Measurements from ENCODE around the gene PIK3IP1.

PIK3IP1 gene

GRCh38 chr22:31278151-31278621 is 14.1 kb downstream of the PIK3IP1 start:
- no peak for DNase-seq

DNA sequence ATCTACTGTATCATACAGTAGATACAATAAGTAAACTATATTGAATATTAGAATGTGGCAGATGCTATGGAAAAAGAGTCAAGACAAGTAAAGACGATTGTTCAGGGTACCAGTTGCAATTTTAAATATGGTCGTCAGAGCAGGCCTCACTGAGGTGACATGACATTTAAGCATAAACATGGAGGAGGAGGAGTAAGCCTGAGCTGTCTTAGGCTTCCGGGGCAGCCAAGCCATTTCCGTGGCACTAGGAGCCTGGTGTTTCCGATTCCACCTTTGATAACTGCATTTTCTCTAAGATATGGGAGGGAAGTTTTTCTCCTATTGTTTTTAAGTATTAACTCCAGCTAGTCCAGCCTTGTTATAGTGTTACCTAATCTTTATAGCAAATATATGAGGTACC is 14.5 kb downstream of the PIK3IP1 start:
- DNase-seq = no peak

DNA sequence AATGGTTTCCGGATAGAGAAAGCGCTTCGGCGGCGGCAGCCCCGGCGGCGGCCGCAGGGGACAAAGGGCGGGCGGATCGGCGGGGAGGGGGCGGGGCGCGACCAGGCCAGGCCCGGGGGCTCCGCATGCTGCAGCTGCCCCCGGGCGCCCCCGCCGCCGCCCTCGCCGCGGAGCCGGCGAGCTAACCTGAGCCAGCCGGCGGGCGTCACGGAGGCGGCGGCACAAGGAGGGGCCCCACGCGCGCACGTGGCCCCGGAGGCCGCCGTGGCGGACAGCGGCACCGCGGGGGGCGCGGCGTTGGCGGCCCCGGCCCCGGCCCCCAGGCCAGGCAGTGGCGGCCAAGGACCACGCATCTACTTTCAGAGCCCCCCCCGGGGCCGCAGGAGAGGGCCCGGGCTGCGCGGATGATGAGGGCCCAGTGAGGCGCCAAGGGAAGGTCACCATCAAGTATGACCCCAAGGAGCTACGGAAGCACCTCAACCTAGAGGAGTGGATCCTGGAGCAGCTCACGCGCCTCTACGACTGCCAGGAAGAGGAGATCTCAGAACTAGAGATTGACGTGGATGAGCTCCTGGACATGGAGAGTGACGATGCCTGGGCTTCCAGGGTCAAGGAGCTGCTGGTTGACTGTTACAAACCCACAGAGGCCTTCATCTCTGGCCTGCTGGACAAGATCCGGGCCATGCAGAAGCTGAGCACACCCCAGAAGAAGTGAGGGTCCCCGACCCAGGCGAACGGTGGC is 15.7 kb downstream of the PIK3IP1 start:
- no peak for DNase-seq

DNA sequence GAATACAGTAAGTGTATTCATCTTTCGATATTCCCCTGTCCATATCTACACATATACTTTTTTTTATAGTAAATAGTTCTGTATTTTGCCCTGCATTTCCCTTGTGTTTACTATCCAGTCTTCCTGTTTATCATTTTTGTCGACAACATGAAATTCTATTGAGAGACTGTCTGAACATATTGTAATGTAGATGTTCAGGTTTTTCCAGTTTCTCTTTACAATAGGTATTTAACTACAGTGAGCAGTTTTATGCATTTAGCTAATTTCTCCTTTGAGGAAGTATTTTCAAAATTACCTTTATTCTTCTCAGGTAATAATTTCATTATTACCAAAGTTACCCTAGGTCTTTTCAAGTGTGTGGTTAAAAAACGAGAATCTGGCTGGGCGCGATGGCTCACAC is 16.7 kb downstream of the PIK3IP1 start:
- no peak for DNase-seq

DNA sequence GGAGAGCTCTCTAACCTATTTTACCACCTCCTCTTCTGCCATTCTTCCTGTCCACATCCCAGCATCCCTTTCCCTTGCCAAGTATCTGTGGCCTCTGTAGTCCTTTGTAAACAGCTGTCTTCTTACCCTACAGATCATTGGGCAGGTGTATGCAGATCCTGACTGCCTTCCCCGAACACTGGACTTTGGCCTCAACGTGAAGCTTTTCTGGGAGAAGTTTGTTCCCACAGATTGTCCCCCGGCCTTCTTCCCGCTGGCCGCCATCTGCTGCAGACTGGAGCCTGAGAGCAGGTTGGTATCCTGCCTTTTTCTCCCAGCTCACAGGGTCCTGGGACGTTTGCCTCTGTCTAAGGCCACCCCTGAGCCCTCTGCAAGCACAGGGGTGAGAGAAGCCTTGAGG is 17.3 kb downstream of the PIK3IP1 start:
- DNase-seq = no peak

- no peak for DNase-seq
Measured at GRCh38 chr22:31274017-31274416, 18.3 kb downstream of the PIK3IP1 start.

GRCh38 chr22:31272522-31273446 is 19.5 kb downstream of the PIK3IP1 start:
- DNase-seq = peak; percentile 66

DNA sequence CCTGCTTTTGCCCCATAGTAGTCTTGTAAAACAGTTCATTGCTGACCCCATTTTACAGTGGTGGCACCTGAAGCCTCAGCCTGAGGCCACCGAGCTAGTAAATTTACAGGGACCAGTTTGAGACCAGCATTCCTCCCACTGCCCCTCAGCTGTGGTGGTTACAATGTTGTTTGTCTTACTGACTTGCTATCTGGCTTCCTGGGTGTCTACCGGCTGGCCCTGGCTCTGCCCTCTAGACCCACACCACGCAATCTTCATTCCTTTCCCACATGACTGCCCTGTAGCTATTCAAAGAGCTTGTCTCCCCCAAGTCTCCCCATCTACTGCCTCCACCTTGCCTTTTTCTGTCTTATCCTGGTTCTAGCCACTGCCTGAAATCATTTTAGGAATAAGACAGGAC is 20.8 kb downstream of the PIK3IP1 start:
- no peak for DNase-seq

DNA sequence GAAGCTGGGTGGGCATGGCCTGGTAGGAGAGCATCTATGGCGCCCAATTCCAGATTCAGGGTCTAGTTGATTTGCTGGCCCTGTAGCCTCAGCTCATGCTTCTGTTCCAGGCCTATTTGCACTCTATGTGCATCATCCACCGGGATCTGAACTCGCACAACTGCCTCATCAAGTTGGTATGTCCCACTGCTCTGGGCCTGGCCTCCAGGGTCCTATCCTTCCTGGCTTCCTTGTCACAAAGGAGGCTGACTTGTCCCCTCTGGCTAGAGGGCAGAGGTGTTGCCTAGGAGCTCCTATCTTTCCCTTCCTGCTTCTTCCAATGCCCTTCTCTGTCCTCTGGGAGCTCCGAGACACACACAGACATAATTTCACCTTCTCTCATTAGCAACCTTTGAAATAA is 21.3 kb downstream of the PIK3IP1 start:
- DNase-seq = peak; percentile 17

DNA sequence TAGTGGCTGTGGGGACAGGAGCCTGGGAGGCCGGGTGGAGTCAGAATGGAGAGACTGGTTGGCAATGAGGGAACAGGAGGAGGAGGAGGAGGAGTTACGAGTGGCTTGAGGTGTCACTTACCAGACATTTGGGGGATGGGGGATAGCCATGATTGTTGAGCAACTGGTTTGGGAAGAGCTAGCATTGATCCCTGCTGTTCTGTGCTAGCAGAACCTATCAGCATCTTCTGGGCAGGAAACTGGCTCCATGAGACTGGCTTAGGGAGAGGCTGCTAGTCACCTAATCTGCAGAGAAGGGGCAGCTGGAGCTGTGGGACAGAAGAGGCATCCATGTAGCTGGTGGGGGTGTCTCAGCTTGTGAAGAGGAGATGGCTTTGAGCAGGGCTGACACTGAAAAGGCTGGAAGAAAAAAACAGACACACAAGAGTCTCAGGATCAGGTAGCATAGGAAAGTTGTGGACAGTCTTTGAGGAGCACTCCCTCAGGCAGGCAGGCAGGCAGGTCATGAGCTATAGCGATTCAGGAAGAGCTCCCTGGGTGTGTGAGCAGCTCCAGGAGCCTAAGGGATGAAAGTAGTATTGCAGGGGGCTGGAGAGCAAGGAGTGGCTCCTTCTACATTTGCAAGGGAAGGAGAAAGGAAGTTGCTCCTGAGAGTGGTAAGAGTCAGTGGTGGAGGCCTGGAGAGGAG is 22.3 kb downstream of the PIK3IP1 start:
- DNase-seq = no peak

DNA sequence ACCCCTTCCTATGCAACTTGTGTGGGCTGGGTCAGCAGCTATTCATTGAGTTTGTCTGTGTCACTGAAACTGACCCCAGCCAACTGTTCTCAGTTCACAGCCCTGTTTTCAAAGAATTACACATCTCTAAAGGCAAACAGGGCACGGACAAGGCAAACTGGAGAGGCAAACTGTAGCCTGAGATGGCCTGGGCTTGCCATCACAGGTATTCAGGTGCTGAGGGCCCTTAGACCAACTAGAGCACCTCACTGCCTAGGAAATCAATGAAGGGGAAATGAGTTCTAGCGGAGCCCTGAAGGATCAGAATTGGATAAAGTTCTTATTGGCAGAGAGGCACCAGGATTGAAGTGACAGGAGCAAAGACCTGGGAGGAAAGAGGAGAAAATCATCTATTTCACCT is 24.0 kb downstream of the PIK3IP1 start:
- no peak for DNase-seq

DNA sequence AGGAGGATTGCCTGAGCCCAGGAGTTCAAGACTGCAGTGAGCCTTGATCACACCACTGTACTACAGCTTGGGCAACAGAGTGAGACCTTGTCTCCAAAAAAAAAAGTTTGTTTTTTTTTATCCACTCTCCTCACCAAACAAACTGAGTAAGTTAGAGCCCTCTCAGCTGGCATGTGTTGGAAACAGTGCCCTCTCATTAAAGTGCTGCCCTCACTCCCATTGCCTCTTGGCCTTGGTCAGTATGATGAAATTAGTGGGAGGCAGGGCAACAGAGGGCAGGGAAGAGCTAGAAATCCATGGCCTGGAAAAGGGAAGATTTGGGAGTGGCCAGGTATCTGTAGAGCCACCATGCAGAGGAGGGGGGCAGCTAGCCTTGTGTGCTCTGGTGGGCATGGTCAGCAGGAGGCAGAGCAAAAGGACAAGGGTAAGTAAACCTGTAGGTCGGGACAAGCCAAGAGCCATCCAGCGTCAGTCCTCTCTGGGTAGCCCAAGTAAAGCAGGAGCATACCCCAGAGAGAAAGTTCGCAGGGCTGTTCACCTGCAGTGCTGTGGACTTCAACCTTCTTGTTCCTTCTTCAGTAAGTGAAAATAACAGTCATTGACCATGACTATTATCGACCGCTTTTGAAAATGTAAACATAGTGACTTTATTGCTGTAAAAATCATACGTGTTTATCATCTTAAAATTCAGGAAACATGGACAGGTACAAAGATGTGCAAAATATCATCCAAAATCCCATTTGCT is 28.2 kb downstream of the PIK3IP1 start:
- DNase-seq = no peak

DNA sequence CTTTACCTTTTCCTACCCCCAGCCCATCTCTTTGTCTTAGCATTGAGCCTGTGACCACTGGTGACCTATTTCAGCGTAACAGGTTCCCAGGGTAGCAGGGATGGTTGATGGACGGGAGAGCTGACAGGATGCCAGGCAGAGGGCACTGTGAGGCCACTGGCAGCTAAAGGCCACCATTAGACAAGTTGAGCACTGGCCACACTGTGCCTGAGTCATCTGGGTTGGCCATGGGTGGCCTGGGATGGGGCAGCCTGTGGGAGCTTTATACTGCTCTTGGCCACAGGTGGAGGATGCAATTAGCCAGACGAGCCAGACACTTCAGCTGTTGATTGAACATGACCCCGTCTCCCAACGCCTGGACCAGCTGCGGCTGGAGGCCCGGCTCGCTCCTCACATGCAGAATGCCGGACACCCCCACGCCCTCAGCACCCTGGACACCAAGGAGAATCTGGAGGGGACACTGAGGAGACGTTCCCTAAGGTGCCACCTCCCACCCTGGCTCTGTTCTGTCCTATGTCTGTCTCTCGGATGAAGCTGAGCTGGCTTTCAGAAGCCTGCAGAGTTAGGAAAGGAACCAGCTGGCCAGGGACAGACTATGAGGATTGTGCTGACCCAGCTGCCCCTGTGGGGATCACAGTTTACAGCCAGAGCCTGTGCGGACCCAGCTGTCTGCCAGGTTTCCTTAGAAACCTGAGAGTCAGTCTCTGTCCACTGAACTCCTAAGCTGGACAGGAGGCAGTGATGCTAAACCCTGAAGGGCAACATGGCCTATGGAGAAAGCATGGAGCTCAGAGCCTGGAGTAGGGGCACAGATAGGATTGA is 29.8 kb downstream of the PIK3IP1 start:
- no peak for DNase-seq

DNA sequence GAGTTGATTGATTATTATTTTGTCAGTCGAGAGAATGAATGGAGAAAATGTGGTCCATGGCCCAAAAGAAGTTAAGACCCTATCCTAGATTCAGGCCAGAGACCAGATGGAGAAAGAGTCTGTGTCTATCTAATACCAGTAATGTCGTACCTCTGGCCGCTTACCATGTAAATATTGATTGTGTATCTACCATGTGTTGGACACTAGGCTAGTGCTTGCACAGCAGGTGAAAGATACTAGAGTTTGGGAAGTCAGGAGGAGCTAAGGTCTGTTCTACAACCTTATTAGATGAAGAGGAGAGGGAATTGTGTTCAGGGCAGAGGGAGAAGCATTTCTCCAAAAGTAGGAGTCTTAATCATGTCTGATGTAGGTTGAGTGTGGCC is 31.8 kb downstream of the PIK3IP1 start:
- no peak for DNase-seq

- DNase-seq = no peak
Measured at GRCh38 chr22:31259798-31260473, 32.4 kb downstream of the PIK3IP1 start.

DNA sequence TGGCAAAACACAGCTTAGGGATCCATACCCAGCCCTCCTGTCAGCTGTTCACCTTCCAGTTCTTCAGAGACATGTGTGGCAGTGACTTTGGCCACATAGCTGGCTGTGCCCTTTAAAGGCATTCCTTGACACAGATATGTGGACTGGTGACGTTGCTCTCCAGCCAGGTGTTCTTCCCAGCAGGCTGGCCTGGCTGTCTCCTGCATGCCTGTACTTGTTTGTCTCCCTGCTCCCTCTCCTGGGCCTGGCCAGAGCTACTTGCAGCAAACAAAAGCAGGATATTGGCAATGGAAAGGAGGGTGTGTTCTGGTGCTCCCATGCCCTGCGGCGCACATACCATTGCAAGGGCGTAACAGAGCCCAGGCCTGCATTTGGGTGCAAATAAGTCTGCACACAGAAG is 38.3 kb downstream of the PIK3IP1 start:
- DNase-seq = no peak

- DNase-seq = no peak
Measured at GRCh38 chr22:31250740-31251600, 41.3 kb downstream of the PIK3IP1 start.

- DNase-seq = no peak
Measured at GRCh38 chr22:31248965-31249958, 43.0 kb downstream of the PIK3IP1 start.

Data from EL (cell line).